ENCODE results near the gene HEPHL1.

DNA sequence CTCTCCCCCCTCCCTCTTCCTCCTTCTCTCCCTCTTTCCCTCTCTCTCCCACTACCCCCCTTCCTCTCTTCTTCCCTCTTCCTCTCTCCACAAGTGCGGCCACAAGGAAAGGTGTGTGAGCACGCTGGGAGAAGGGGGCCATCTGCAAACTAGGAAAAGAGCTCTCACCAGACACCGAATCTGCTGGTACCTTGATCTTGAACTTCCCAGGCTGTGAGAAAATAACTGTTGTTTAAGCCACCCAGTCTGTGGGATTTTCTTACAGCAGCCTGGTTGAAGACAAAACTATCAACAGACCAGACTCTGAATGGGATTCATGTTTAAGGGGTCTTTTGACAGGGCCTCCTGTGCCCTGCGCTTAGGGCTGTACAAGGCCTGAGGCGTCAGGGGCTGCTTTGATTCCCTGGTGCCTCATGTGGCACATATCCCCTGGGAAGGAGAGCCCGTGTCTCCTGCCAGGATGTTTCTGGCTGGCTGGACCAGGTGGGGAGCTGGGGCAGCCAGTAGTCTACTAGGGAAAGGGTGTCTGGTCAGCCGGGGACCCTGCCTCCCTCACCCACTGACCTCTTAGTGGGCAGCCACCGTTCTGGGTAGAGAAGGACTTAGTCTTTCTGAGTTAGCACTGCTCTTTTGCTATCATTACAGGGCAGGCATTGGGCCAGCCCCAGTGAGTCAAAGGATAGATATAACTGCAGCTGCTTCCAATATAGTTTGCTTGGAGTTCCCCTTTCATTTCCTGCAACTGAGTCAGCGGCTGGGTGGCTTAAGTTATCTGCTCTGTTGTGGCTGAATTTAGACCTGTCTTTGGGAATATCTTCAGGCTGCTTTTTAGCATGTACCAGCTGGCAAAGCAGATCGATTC, 113.7 kb downstream of the HEPHL1 start:
- TF ChIP-seq POLR2AphosphoS5 (IDR thresholded peaks at IDR 0.05; ENCODE audit: low read depth): no peak
- TF ChIP-seq, protein P1, sequence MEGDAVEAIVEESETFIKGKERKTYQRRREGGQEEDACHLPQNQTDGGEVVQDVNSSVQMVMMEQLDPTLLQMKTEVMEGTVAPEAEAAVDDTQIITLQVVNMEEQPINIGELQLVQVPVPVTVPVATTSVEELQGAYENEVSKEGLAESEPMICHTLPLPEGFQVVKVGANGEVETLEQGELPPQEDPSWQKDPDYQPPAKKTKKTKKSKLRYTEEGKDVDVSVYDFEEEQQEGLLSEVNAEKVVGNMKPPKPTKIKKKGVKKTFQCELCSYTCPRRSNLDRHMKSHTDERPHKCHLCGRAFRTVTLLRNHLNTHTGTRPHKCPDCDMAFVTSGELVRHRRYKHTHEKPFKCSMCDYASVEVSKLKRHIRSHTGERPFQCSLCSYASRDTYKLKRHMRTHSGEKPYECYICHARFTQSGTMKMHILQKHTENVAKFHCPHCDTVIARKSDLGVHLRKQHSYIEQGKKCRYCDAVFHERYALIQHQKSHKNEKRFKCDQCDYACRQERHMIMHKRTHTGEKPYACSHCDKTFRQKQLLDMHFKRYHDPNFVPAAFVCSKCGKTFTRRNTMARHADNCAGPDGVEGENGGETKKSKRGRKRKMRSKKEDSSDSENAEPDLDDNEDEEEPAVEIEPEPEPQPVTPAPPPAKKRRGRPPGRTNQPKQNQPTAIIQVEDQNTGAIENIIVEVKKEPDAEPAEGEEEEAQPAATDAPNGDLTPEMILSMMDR (IDR thresholded peaks at IDR 0.05; ENCODE audit: insufficient read depth, low read length): no peak
- TF ChIP-seq GABPA (IDR thresholded peaks at IDR 0.05; ENCODE audit: low read depth): no peak
